ENCODE results near the gene CORO1C. TPM values are rescaled to one million over a fixed set of nuclear protein-coding genes. Genes with fewer than 3 reads are reported as not detected.
"Not testable (repeated sequence)": the region's sequence is repeated elsewhere in the genome, so short reads cannot be mapped to it uniquely, and the experiment has no call there.

Gene CORO1C
- total RNA-seq, 1 experiment from 2014 or later, result 47.3 TPM

DNA sequence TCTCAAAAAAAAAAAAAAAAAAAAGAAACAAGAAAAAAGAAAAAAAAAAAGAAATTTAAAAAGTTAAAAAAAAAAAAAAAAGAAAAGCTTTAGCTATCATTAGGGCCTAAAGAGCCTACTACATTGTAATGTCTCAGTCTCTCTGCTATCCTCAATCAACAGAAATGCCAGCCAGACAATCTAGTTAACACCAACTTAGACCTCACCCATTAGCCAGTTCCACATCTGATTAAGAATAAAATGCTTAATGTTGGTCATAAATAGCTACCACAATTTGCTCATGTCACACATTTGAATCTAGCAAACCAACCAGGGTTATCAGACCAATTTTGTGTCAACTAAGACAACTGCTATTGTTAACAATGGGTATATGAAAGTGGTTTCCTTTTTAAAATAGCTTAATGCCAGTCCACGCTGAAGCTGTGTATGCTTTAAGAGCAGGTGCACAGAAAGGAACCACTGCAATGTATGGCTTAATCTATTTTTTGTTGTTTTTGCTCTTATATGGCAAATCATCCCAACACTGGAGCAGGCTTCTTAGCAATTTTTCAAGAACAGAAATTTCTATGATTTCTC, 52.1 kb downstream of the CORO1C start:
- DNase-seq (ENCODE audit: extremely low read depth, low read depth), result no peak

DNA sequence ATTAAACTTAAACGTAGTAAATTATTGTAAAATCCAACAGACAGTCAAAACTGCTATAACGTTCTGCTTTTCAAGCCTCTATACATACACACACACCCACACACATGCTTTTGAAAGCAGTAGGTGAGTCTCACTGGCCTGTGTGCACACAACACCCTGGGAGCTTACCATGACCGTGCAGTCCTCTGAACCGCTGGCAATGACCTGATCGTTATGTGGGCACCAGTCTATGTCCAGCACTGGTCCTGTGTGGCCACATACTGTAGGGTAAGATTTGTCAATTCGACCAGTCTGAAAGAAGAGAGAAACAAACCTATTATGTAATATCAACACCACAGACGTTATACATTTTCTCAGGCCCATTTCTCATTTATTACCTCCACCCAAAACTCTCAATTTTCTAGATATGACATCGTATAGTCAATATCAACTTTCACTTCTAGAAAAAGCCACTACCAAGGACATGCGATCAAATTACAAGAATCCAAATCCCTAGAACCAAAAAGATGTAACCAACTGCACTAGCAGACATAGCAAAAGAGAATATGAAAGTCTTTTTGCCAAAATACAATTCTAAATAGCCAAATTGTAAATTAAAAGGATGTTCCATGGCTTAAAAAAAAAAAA, 53.1 kb downstream of the CORO1C start:
- DNase-seq (ENCODE audit: extremely low read depth, low read depth), result no peak

DNA sequence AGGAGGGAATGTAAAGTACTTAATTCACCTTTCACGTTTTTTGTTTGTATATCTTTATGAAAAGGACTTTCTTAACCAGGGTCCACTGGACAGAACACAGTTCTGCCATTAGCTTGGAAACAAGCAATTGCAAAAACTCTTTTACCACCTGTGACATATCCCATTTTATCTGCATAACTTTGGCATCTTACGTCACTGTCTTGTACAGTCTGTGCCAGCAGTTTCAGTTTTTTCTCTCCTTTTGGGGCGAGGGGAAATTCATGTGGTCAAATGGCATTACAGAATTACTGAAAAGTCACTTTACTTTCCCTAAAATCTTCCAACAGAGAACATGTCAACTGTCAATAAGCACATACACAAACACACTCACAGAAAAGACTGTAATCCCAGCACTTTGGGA, 53.9 kb downstream of the CORO1C start:
- no peak for DNase-seq (ENCODE audit: extremely low read depth, low read depth)

DNA sequence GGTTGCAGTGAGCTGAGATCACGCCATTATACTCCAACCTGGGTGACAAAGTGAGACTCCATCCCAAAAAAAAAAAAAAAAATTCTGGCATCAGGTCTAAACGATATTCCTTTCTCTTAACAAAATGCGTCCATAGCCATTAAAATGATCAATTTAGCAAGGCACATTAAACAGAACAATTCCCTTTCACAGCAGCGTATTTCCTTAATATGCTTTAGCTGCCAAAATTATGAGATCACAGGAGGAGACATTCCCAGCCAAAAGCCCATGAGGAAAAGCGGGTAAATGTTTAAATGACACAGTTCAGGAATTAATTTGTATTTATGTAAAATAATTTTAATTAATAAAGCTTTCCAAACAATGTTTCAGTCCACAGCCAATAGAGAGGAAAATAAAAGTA, 54.6 kb downstream of the CORO1C start:
- no peak for DNase-seq (ENCODE audit: extremely low read depth, low read depth)

DNA sequence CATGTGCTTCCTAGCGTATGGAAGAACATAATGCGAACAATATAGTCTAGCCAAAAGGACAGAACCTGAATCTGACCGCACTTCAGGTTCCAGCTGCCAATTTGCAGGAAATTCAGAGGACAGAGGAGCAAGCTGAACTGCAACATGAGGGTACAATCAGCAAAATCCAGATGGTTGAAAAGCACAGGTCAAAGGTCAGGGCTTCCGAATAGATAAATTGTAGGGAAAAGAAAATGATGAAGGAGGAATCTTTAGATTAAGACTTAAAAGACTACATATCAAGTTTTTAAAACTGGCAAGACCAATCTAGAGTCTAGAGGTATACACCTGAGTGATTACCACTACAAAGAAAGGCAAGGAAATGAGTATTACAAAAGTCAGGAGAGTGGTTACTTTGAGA, 55.5 kb downstream of the CORO1C start:
- DNase-seq (ENCODE audit: extremely low read depth, low read depth), result no peak

DNA sequence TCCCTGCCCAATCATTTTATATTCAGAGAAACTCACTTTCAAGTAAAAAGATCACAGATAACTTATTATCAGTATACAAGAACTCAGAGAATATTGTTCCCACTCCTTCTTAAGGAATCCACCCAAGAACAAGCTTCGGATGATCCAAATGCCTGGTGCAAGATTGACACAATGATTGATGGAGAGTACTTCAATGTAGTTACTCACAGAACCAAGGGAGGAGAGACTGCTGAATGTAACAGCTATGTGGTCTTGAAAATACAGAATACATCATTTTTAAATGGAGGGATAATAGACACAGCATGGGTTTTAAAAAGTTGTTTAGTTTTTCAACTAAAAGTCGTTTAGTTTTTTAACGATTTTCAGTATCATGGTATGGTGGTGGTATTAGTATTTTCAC, 59.3 kb downstream of the CORO1C start:
- DNase-seq (ENCODE audit: extremely low read depth, low read depth), result no peak

DNA sequence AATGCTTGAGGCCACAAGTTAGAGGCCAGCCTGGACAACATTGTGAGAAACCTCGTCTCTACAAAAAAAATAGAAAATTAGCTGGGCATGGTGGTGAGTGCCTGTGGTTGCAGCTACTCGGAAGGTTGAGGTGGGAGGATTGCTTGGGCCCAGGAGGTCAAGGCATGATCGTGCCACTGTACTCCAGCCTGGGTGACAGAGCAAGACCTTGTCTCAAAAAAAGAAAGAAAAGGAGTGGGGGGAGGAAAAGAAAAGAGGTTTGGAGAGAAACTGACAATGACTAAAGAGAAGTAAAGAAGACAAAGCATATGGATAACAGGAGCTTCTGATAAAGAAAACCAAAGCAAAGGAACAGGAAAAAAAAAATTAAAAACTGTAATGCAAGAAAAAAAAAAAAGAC, 60.2 kb downstream of the CORO1C start:
- no peak for DNase-seq (ENCODE audit: extremely low read depth, low read depth)

DNA sequence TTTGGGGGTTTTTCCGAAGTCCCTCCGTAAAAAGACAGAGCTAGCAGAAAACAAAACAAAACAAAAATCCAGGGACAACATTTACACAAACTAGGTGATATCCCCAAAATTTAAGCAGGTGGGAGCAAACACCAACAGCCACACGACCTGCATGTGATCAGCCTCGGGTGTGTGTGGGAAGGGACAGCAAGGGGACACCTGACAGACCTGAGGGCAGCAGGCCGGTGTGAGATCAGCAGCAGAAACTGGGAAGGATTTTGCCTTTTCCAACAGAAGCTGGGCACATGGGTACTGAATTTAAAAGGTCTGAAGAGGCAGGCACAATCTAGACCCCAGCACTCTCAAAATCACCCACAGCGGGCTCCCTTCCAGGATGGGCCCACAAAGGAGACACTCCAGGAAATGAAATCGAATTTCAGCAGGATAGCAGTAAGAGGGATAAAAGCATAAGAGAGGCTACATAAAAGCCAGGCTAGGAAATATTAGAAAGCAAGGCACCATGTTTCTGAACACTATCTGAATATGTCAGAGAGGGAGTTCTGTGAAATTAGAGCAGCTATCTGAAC, 61.2 kb downstream of the CORO1C start:
- no peak for DNase-seq (ENCODE audit: extremely low read depth, low read depth)

DNA sequence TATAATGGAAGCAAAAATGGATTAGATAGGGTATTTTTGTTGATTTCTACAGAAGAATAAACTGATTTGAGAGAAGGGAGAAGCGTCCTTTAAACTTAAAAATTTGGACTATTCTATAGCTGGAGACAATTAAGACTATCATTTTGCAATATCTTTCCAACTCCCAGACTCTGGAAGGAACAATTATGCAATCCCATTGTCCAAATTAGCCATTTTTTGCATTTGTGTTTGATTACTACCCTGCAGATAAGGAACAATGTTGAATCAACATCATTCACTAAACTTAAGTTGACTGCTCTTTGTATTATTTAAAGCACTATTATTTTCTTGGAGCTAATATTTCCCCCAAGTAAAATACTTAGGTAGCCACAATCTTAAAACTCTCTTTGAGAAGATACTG, 62.8 kb downstream of the CORO1C start:
- no peak for DNase-seq (ENCODE audit: extremely low read depth, low read depth)

DNA sequence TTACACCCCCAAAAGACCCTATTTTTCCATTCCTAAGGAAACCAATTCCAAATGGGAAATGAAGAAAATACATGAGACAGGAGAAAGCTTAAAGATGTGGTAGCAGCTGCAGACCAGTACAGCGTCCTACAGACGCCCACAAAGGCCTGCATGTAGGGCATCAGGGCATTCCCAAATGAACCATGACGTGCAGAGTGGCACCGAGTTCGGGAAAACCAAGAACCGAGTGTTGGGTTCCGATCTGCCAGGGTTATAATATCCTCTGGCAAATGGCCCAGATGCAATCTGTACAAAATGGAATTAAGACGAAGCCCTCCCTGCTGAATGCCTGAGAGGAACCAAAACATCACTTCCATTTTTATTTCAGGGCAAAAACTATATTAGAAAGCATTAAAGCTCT, 63.3 kb downstream of the CORO1C start:
- no peak for DNase-seq (ENCODE audit: extremely low read depth, low read depth)

DNA sequence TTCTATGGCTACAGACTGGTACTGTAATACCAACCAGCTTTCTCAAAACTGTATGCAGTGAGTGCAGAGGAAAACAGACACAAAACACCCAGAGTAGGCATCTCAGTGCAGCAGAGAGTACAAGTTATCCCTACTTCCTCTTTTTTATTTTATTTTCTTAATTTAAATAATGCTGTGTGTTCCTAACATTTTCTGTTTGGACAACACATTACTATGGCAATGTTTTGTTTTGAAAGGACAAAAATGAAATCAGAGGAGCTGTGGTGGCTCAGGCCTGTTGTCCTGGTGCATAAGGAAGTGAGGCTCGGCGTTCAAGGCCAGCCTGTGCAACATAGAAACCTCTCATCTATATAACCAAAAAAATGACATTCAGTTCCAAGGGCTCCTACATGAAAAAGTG, 64.0 kb downstream of the CORO1C start:
- DNase-seq (ENCODE audit: extremely low read depth, low read depth), result no peak

DNA sequence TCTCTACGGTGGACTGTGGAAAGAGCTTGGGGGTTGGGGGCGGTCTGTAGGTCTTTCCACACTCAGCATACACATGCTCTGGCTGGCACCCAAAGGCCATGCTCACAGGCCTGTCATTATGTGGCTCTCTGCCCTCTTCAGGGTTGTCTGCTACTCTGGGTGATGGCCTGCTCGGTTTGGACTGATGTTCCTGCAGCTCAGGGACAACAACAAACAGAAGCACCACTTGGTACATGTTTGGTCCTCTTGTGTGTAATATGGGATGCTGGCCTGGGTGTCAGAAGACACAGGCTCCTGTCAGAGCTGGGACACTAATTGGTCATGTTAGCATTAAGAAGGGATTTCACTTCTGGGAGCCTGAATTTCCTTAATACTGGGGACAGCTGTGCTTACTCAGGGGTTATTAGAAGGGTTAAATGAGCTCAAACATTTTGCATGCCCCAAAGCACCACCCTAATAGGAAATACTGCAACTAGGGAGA, 64.9 kb downstream of the CORO1C start:
- DNase-seq (ENCODE audit: extremely low read depth, low read depth), result no peak

DNA sequence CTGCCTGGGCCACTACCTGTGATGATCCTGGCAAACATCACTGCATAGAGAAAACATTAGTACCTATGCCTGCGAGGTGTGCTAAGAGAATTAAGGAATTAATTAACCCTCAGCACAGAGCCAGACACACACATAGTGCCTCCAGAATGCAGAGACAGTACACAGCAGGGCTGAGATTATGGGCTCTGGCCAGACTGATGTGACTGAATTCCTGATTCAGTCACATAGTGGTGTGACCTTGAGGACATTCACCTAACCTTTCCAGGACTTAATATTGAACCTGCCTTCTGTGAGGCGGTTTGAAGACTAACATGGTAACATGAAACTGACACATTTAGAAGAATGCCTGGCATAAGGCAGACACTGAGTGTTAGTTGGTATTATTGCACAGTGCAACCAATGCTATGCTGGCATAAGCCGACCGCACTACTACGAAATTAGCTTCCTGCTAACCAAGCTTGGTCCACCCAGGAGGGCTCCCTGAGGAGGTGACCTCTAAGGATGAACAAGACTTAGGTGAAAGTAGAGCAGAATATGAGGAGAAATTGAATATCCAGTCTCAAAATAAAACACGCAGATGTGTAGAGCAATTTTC, 65.6 kb downstream of the CORO1C start:
- DNase-seq (ENCODE audit: extremely low read depth, low read depth), result no peak

DNA sequence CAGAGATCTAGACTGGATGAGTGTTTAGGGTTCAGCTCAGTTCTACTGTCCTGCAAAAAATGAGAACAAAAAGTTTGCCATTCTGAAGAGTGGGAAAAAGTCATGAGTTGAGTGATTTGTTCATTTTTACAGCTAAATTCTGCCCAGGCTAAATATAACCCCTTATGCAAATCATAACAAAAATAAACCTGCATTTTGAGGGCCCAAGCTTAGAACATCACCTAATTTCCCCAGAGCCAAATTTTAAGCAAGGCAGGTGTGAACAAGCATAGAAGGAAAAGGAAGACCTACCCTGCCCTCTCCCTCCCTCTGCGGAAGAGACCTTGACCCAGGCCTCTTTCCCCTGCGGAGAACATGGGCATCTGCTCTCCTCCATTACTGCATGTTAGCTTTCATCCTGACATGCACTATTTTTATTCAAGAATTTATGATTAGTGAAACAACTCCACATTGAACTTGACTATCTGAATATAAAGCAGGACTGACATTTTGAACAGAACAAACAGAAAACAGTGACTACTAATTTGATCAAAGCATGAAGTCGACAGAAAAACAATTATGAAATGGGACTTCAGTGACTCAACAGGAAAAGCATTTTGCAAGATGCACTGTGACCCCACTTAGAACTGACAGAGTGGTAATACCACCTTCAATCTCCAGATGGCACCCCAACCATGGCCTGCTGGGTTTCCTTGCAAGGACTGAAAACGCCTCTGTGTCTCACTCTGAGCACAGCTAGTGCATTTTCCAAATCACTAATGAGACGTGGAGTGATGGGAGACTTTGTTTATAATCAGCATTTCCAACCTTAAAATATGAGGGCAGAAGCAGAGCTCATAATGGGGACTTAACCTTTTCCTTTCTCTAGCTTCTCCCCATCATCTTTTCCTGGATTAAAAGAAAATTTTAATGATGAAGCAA, 66.7 kb downstream of the CORO1C start:
- peak; percentile 91 for DNase-seq (ENCODE audit: extremely low read depth, low read depth)

DNA sequence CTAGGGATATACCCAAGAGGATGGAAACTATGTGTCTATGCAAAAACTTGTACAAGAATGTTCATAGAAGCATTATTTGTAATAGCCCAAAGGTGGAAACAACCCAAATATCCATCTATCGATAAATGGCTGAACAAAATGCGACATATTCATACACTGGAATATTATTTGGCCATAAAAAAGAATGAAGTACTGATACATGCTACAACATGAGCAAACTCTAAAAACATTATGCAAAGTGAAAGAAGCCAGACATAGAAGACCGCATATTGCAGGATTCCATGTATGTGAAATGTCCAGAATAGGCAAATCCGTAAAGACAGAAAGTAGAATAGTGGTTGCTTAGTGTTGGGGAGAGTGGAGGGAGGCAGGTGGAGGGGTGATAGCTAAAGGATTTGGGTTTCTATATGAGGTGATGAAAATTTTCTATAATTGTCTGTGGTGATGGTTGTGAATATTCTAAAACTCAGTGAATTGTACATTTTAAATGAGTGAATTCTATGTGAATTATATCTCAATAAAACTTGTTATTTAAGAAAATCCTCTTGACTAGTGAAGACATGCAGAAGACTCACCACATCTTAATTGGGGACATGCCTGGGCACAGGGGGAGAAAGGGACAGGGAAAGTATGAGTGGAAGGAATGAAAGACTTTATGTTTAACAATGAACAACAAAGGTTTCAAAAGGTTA, 67.8 kb downstream of the CORO1C start:
- DNase-seq (ENCODE audit: extremely low read depth, low read depth), result no peak

DNA sequence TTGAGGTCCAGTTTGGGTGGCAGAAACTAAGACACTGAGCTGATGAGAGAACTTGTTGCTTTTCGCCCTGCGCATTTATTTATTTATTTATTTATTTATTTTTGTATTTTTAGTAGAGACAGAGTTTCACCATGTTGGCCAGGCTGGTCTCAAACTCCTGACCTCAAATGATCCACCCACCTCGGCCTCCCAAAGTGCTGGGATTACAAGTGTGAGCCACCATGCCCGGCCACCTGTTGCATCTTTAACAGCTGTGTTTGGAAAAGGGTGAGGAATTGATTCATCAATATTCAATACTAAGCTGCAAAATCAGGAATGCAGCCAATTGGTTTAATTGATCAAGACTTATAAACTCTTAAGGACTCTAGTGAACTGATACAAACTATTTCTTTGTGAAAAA, 73.2 kb downstream of the CORO1C start:
- not testable (repeated sequence) for DNase-seq (ENCODE audit: extremely low read depth, low read depth)

DNA sequence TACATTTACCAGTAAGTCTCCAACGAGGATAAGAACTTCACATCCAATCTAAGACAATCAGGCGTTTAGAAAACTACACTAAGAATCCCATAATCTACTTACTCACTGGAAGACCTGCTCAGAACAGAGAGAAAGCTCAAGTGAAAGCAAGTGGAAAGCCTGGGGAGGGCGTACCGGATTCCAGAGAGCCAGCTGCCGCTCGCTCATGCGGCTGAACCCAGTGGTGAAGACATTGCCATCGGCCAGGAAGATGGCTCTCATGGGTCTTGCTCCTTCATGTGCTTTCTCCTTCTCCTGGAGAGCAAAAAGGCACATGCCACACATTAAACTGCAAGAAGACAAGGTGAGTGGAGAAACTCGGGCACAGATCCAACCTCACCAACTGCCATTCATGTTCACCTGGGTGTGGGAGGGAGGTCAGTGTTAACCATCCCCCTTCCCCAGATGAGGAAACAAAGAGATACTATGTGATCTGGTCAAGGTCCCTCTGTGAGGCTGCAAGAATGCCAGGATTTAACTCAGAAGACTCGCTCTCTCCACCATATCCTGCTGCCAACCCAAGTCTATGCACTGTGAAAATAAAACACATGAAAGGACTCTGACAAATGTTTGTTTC, 74.1 kb downstream of the CORO1C start:
- no peak for DNase-seq (ENCODE audit: extremely low read depth, low read depth)

DNA sequence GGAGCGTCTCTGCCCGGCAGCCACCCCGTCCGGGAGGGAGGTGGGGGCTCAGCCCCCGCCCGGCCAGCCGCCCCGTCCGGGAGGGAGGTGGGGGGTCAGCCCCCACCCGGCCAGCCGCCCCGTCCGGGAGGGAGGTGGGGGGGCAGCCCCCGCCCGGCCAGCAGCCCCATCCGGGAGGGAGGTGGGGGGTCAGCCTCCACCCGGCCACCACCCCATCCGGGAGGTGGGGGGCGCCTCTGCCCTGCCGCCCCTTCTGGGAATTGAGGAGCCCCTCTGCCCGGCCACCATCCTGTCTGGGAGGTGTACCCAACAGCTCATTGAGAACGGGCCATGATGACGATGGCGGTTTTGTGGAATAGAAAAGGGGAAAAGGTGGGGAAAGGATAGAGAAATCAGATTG, 75.1 kb downstream of the CORO1C start:
- DNase-seq (ENCODE audit: extremely low read depth, low read depth), result not testable (repeated sequence)

DNA sequence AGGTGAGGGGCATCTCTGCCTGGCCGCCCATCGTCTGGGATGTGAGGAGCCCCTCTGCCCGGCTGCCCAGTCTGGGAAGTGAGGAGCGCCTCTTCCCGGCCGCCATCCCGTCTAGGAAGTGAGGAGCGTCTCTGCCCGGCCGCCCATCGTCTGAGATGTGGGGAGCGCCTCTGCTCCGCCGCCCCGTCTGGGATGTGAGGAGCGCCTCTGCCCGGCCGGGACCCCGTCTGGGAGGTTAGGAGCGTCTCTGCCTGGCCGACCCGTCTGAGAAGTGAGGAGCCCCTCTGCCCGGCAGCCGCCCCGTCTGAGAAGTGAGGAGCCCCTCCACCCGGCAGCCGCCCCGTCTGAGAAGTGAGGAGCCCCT, 75.5 kb downstream of the CORO1C start:
- DNase-seq (ENCODE audit: extremely low read depth, low read depth), result not testable (repeated sequence)

DNA sequence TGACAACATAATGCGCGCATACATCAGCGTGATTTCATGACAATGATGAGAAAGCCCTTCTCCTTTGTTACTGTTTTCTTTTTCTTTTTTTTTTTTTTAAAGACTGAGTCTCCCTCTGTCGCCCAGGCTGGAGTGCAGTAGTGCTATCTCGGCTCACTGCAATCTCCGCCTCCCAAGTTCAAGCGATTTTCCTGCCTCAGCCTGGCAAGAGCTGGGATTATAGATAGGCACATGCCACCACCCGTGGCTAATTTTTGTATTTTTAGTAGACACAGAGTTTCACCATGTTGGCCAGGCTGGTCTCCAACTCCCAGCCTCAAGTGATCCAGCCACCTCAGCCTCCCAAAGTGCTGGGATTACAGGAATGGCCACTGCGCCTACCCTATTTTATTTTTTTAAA, 76.7 kb downstream of the CORO1C start:
- not testable (repeated sequence) for DNase-seq (ENCODE audit: extremely low read depth, low read depth)

Data from NCI-H460 (cell line).